IMR-90 (cell line): ENCODE measurements around the gene LGSN. TPM values are rescaled to one million over a fixed set of nuclear protein-coding genes. Genes with fewer than 3 reads are reported as not detected.

Source experiments
- ATAC-seq: fragments of 200-7000 bp; cut with Tn5 transposase; 2 replicates; pipeline ENCODE4 v1.9.1; 2020; ENCODE audit warnings: low read depth, mild to moderate bottlenecking, moderate library complexity
- BruUV-seq: library from RNA; stranded (reverse); fragments of 400-500 nt; replicated peaks from 2 replicates; lab custom pipeline; 2021; lab: Mats Ljungman, UMichigan
- CTCF ChIA-PET: fragments of 300-600 bp; formaldehyde crosslinking; extraction: SDS; loops from one replicate; lab custom pipeline; 2021; ENCODE audit warnings: antibody characterized with exemption; lab: Yijun Ruan, JAX
- POLR2A ChIA-PET: fragments of 300-600 bp; sonication (Branson Sonifier 250); formaldehyde crosslinking; loops from one replicate; lab custom pipeline; 2022; ENCODE audit warnings: antibody characterized with exemption; ENCODE audit not compliant: unreplicated experiment; lab: Charles Lee
- DNase-seq: peaks from one replicate; pipeline ENCODE4 v3.0.0; 2013
- H2AFZ ChIP-seq: replicated peaks from 2 replicates; pipeline ENCODE3; 2013; ENCODE audit warnings: low read length, mild to moderate bottlenecking; ENCODE audit not compliant: poor library complexity
- H2AK5ac ChIP-seq: 2 replicates; pipeline ENCODE4 v1.6.1; 2013; ENCODE audit warnings: low read depth, low read length, inconsistent platforms
- H2AK9ac ChIP-seq: replicated peaks from 2 replicates; pipeline ENCODE3; 2013; ENCODE audit warnings: mild to moderate bottlenecking, low read depth, low read length, moderate library complexity; ENCODE audit not compliant: poor library complexity
- H2BK120ac ChIP-seq: 2 replicates; pipeline ENCODE4 v1.6.1; 2013; ENCODE audit warnings: low read depth, low read length, inconsistent platforms
- H2BK15ac ChIP-seq: 3 replicates; pipeline ENCODE4 v1.6.1; 2013; ENCODE audit warnings: low read depth, low read length, inconsistent platforms
- H2BK20ac ChIP-seq: 2 replicates; pipeline ENCODE4 v1.6.1; 2013; ENCODE audit warnings: low read depth, mild to moderate bottlenecking, inconsistent platforms, low read length, moderate library complexity
- H2BK5ac ChIP-seq: 2 replicates; pipeline ENCODE4 v1.6.1; 2013; ENCODE audit warnings: mild to moderate bottlenecking, low read depth, low read length, inconsistent platforms; ENCODE audit not compliant: poor library complexity, severe bottlenecking
- H3K14ac ChIP-seq: replicated peaks from 2 replicates; pipeline ENCODE4 v1.6.1; 2013; ENCODE audit warnings: low read depth, low read length, inconsistent platforms
- H3K18ac ChIP-seq: 2 replicates; pipeline ENCODE4 v1.6.1; 2013; ENCODE audit warnings: low read depth, low read length, control low read depth
- H3K23ac ChIP-seq: 2 replicates; pipeline ENCODE4 v1.6.1; 2013; ENCODE audit warnings: low read depth, low read length, inconsistent platforms
- H3K27ac ChIP-seq: 2 replicates; pipeline ENCODE4 v1.5.1; 2013; ENCODE audit warnings: mild to moderate bottlenecking, control low read depth, low read length; ENCODE audit not compliant: insufficient read depth
- H3K27me3 ChIP-seq: 2 replicates; pipeline ENCODE4 v1.6.1; 2013; ENCODE audit warnings: low read length; ENCODE audit not compliant: control insufficient read depth, insufficient read depth
- H3K36me3 ChIP-seq: 2 replicates; pipeline ENCODE4 v1.6.1; 2013; ENCODE audit warnings: low read length, mixed read lengths; ENCODE audit not compliant: control insufficient read depth, insufficient read depth
- H3K4ac ChIP-seq: 2 replicates; pipeline ENCODE4 v1.6.1; 2013; ENCODE audit warnings: low read depth, low read length, inconsistent platforms
- H3K4me1 ChIP-seq: 2 replicates; pipeline ENCODE4 v1.6.1; 2013; ENCODE audit warnings: low read length, mixed read lengths; ENCODE audit not compliant: control insufficient read depth, insufficient read depth
- H3K4me2 ChIP-seq: 2 replicates; pipeline ENCODE4 v1.6.1; 2013; ENCODE audit warnings: low read depth, mild to moderate bottlenecking, control low read depth, low read length, moderate library complexity
- H3K4me3 ChIP-seq: 2 replicates; pipeline ENCODE4 v1.5.1; 2013; ENCODE audit warnings: low read depth, mild to moderate bottlenecking, control low read depth, low read length, moderate library complexity; ENCODE audit not compliant: insufficient read depth
- H3K56ac ChIP-seq: 2 replicates; pipeline ENCODE4 v1.6.1; 2013; ENCODE audit warnings: low read length, inconsistent platforms; ENCODE audit not compliant: insufficient read depth; ENCODE audit errors: extremely low read depth
- H3K79me1 ChIP-seq, 2 experiments: 2 replicates each; pipeline ENCODE4 v1.6.1; 2013; ENCODE audit warnings: low read length in 2 of 2, inconsistent platforms in 1 of 2, low read depth in 1 of 2
- H3K9ac ChIP-seq: 2 replicates; pipeline ENCODE4 v1.6.1; 2013; ENCODE audit warnings: low read depth, low read length, control low read depth
- H3K9me1 ChIP-seq: 2 replicates; pipeline ENCODE4 v1.6.1; 2013; ENCODE audit warnings: low read length, inconsistent platforms; ENCODE audit not compliant: insufficient read depth
- H3K9me3 ChIP-seq: 2 replicates; pipeline ENCODE4 v1.6.1; 2013; ENCODE audit warnings: low read length; ENCODE audit not compliant: control insufficient read depth, insufficient read depth
- H4K20me1 ChIP-seq: 2 replicates; pipeline ENCODE4 v1.6.1; 2013; ENCODE audit warnings: low read length, inconsistent platforms; ENCODE audit not compliant: insufficient read depth
- H4K5ac ChIP-seq: 2 replicates; pipeline ENCODE4 v1.6.1; 2013; ENCODE audit warnings: mild to moderate bottlenecking, low read depth, low read length, control low read depth
- H4K8ac ChIP-seq, 2 experiments: 2 replicates each; pipeline ENCODE4 v1.6.1; 2013; ENCODE audit warnings: low read depth in 2 of 2, low read length in 2 of 2, control low read depth in 1 of 2, inconsistent platforms in 1 of 2
- H4K91ac ChIP-seq: 2 replicates; pipeline ENCODE4 v1.6.1; 2013; ENCODE audit warnings: low read depth, low read length, inconsistent platforms; ENCODE audit not compliant: insufficient read depth
- BHLHE40 ChIP-seq: fragments of 150-350 bp; IDR thresholded peaks from 2 replicates; pipeline ENCODE4 v1.6.1; 2016; ENCODE audit warnings: mild to moderate bottlenecking, low read depth, low read length
- CEBPB ChIP-seq: IDR thresholded peaks from 2 replicates; pipeline ENCODE4 v1.6.1; 2012; ENCODE audit warnings: low read depth, low read length, improper control_type of control experiment
- CHD1 ChIP-seq: IDR thresholded peaks from 2 replicates; pipeline ENCODE4 v1.6.1; 2012; ENCODE audit warnings: low read depth, low read length, improper control_type of control experiment
- CTCF ChIP-seq: conservative IDR thresholded peaks from 2 replicates; pipeline ENCODE4 v1.5.1; 2012; ENCODE audit warnings: mild to moderate bottlenecking, low read depth, low read length, improper control_type of control experiment
- ELK1 ChIP-seq: fragments of 150-350 bp; IDR thresholded peaks from 2 replicates; pipeline ENCODE4 v1.6.1; 2016; ENCODE audit warnings: low read depth, mild to moderate bottlenecking, low read length, moderate library complexity, borderline replicate concordance
- FOS ChIP-seq: fragments of 150-350 bp; IDR thresholded peaks from 2 replicates; pipeline ENCODE4 v1.6.1; 2016; ENCODE audit warnings: low read depth, low read length
- MAFK ChIP-seq: IDR thresholded peaks from 2 replicates; pipeline ENCODE4 v1.6.1; 2012; ENCODE audit warnings: low read depth, low read length, improper control_type of control experiment
- MAZ ChIP-seq: IDR thresholded peaks from 2 replicates; pipeline ENCODE4 v1.6.1; 2012; ENCODE audit warnings: low read depth, mild to moderate bottlenecking, low read length, improper control_type of control experiment, moderate library complexity, borderline replicate concordance
- MXI1 ChIP-seq: IDR thresholded peaks from 2 replicates; pipeline ENCODE4 v1.6.1; 2012; ENCODE audit warnings: low read depth, mild to moderate bottlenecking, low read length, moderate library complexity, borderline replicate concordance
- NFE2L2 ChIP-seq: fragments of 150-350 bp; IDR thresholded peaks from 2 replicates; pipeline ENCODE4 v1.6.1; 2016; ENCODE audit warnings: low read depth, mild to moderate bottlenecking, low read length
- POLR2A ChIP-seq: IDR thresholded peaks from 2 replicates; pipeline ENCODE4 v1.6.1; 2012; ENCODE audit warnings: mild to moderate bottlenecking, low read depth, low read length
- RAD21 ChIP-seq: IDR thresholded peaks from 2 replicates; pipeline ENCODE4 v1.6.1; 2012; ENCODE audit warnings: low read length, improper control_type of control experiment
- RCOR1 ChIP-seq: IDR thresholded peaks from 2 replicates; pipeline ENCODE4 v1.6.1; 2012; ENCODE audit warnings: mild to moderate bottlenecking, low read length, improper control_type of control experiment; ENCODE audit not compliant: insufficient replicate concordance
- RFX5 ChIP-seq: IDR thresholded peaks from 2 replicates; pipeline ENCODE4 v1.8.0; 2012; ENCODE audit warnings: low read depth, mild to moderate bottlenecking, low read length, moderate library complexity
- SMC3 ChIP-seq: fragments of 150-350 bp; IDR thresholded peaks from 2 replicates; pipeline ENCODE4 v1.6.1; 2016; ENCODE audit warnings: low read depth, mild to moderate bottlenecking, antibody characterized with exemption, low read length, moderate library complexity
- USF2 ChIP-seq: fragments of 150-350 bp; IDR thresholded peaks from 2 replicates; pipeline ENCODE4 v1.6.1; 2017; ENCODE audit warnings: mild to moderate bottlenecking, antibody characterized with exemption, low read length, low read depth
- WGBS, 2 experiments: methylation state at CpG; one replicate each; pipeline versions ENCODE4 v1.1.5 to v1.1.7; 2013; ENCODE audit warnings: missing lambda C conversion rate in 2 of 2; ENCODE audit not compliant: insufficient read length in 1 of 2; ENCODE audit errors: extremely low coverage in 2 of 2; 5-methylcytosine and 5-hydroxymethylcytosine counted together
- dilution Hi-C: fragments of 300-500 bp; cut with HindIII; formaldehyde crosslinking; loops from one replicate; pipeline ENCODE4 v1.14.3; 2018; ENCODE audit warnings: low sequenced_read_pairs; ENCODE audit not compliant: unreplicated experiment
- in situ Hi-C: fragments of 300-500 bp; cut with MboI; formaldehyde crosslinking; loops from 3 replicates; pipeline ENCODE4 v1.14.3; 2019; ENCODE audit warnings: low sequenced_read_pairs, inconsistent platforms, mixed read lengths
- intact Hi-C: fragments of 100-400 bp; cut with micrococcal nuclease; formaldehyde crosslinking; loops from 2 replicates; pipeline ENCODE4 v1.10.0; 2022
- polyA plus RNA-seq, 3 experiments: library from polyadenylated mRNA; depleted of rRNA; stranded (reverse); fragments of >200 nt; gene quantifications; 2 replicates each; pipeline ENCODE4 v1.2.3, GENCODE V29; 2012; ENCODE audit warnings: low replicate concordance in 1 of 3
- total RNA-seq: library from RNA; depleted of rRNA; stranded (reverse); fragments of >200 nt; gene quantifications from 2 replicates; pipeline ENCODE4 v1.2.3, GENCODE V29; 2012

Gene LGSN
- total and polyA plus RNA-seq, 2 of the 4 experiments (the other 2 are of a cell fraction) = not detected

GRCh38 chr6:63352069-63352543 is 32.3 kb upstream of the LGSN start:
- DNase-seq (peak; percentile 73), ATAC-seq (0 out of 2 replicates have a peak, but pooled peaks have one; percentile 16)
- intact Hi-C loops = loop anchor here (5.0 to 10.0 kb wide), 2 partner anchors 285 to 563 kb away; partner anchors contain the start of gene PHF3
- in situ Hi-C loops = loop anchor here (5.0 to 25.0 kb wide), 2 partner anchors 210 to 410 kb away; partner anchors contain the start of genes LOC128125822 and PTP4A1
- ChIA-PET POLR2A (no interaction called here), CTCF (interaction anchor here (0.5 to 3.5 kb wide), 8 partner anchors 10 to 807 kb away, joined by 3 to 18 read pairs (median 4); no protein-coding TSS in a partner anchor)
- no peaks in the 10 kb centered on the region for H3K79me1 ChIP-seq
- H2BK20ac ChIP-seq = no peak overlapping the region
- no peak overlapping the region for H3K56ac ChIP-seq
- dilution Hi-C loops = no loop called here
- H3K9ac ChIP-seq = no peak overlapping the region
- H3K4me3 ChIP-seq = no peak overlapping the region
- H4K8ac ChIP-seq = no peak overlapping the region
- H3K18ac ChIP-seq = no peak overlapping the region
- no peak overlapping the region for H2BK5ac ChIP-seq
- H3K4ac ChIP-seq = no peak overlapping the region
- peak overlapping the region; percentile 46 for H2AFZ ChIP-seq
- no peak overlapping the region for H4K91ac ChIP-seq
- BruUV-seq = no TSS peak
- no peak overlapping the region for H2BK15ac ChIP-seq
- peaks cover 4% of the 10 kb centered on the region for H3K4me1 ChIP-seq
- TF ChIP-seq CTCF (peak; percentile 58), SMC3 (peak; percentile 45), MXI1 (no peak), NFE2L2 (no peak), RFX5 (peak; percentile 70), POLR2A (no peak), ELK1 (no peak), USF2 (no peak), MAFK (no peak), RAD21 (peak; percentile 56), BHLHE40 (no peak), RCOR1 (no peak), MAZ (no peak), CHD1 (no peak), CEBPB (no peak), FOS (no peak)
- no peaks in the 10 kb centered on the region for H3K36me3 ChIP-seq
- 0 out of 2 replicates have a peak overlapping the region, but pooled peaks have one; percentile 10 for H2AK5ac ChIP-seq
- H2BK120ac ChIP-seq = no peak overlapping the region
- H4K5ac ChIP-seq = no peak overlapping the region
- no peak overlapping the region for H3K23ac ChIP-seq
- no peak overlapping the region for H3K27ac ChIP-seq
- H2AK9ac ChIP-seq = no peak overlapping the region
- WGBS, 2 experiments = no CpG with 5 or more reads among the region's 4 CpGs
- no peaks in the 10 kb centered on the region for H3K9me3 ChIP-seq
- no peak overlapping the region for H3K14ac ChIP-seq
- no peaks in the 10 kb centered on the region for H4K20me1 ChIP-seq
- H3K4me2 ChIP-seq = no peak overlapping the region
- no peaks in the 10 kb centered on the region for H3K9me1 ChIP-seq
- H3K27me3 ChIP-seq = no peaks in the 10 kb centered on the region
